ENCODE data around the gene ABHD17A. TPM values are rescaled to one million over a fixed set of nuclear protein-coding genes. Genes with fewer than 3 reads are reported as not detected.

The ABHD17A gene
- polyA plus RNA-seq, 1 of the 3 experiments (the other 2 are of a cell fraction): 61.1 TPM

- 100% methylated on average over 5 of the region's 16 CpGs for WGBS (ENCODE audit: low lambda C conversion rate)
- no peak for TF ChIP-seq GATA2 (CRISPR knock-in tag; IDR thresholded peaks at IDR 0.05)
- no peak for TF ChIP-seq MXI1 (IDR thresholded peaks at IDR 0.05; ENCODE audit: low read depth, low read length)
- TF ChIP-seq FOXM1 (IDR thresholded peaks at IDR 0.05; ENCODE audit: low read depth): no peak
- Histone ChIP-seq H3K4me2 (no peak overlapping the region), H2AFZ (ENCODE audit: low read depth) (no peak overlapping the region), H3K27me3 (ENCODE audit: insufficient read depth) (no peaks in the 10 kb centered on the region), H3F3A (replicated peaks; ENCODE audit: insufficient read depth) (peaks cover 15% of the 10 kb centered on the region), H3K9me2 (no peaks in the 10 kb centered on the region), H4K20me1 (ENCODE audit: insufficient read depth) (peaks cover 87% of the 10 kb centered on the region), H3K4me1 (ENCODE audit: control insufficient read depth in 1 of 2, insufficient read depth in 2 of 2, low read depth in 1 of 2, low read length in 1 of 2) (peaks cover 7 to 18% of the 10 kb centered on the region in 2 experiments; a peak in 1 of 4 replicates), H3K9ac (no peak overlapping the region), H3K4me3 (ENCODE audit: low read depth in 2 of 2, low read length in 1 of 2) (no peak overlapping the region), H3K27ac (ENCODE audit: low read depth in 2 of 2, low read length in 1 of 2) (no peak overlapping the region), H3K79me2 (ENCODE audit: insufficient read depth) (peaks cover 85% of the 10 kb centered on the region), H3K36me3 (replicated peaks in 1 of 2; ENCODE audit: control insufficient read depth in 1 of 2, insufficient read depth in 2 of 2, low read length in 1 of 2) (peaks cover 6 to 7% of the 10 kb centered on the region in 2 experiments), H3K9me3 (no peaks in the 10 kb centered on the region)
- POLR2A ChIA-PET: no interaction called here
- CTCF ChIA-PET: interaction anchor here (0.6 to 15.0 kb wide), 4 partner anchors 8 to 19 kb away, joined by 3 to 188 read pairs (median 22); no protein-coding TSS in a partner anchor
- no peak for DNase-seq
These were observed 40.2 kb downstream of the ABHD17A start for GRCh38 chr19:1845125-1845515.

- Histone ChIP-seq H3K4me1 (ENCODE audit: control insufficient read depth in 1 of 2, insufficient read depth in 2 of 2, low read depth in 1 of 2, low read length in 1 of 2) (peaks cover 7 to 18% of the 10 kb centered on the region in 2 experiments; a peak in 1 of 4 replicates), H3K9me3 (no peaks in the 10 kb centered on the region), H3K9me2 (no peaks in the 10 kb centered on the region), H3K36me3 (replicated peaks in 1 of 2; ENCODE audit: control insufficient read depth in 1 of 2, insufficient read depth in 2 of 2, low read length in 1 of 2) (peaks cover 5 to 7% of the 10 kb centered on the region in 2 experiments), H3K9ac (no peak overlapping the region), H3K27ac (ENCODE audit: low read depth in 2 of 2, low read length in 1 of 2) (no peak overlapping the region), H2AFZ (ENCODE audit: low read depth) (no peak overlapping the region), H3K79me2 (ENCODE audit: insufficient read depth) (peaks cover 90% of the 10 kb centered on the region), H3F3A (replicated peaks; ENCODE audit: insufficient read depth) (peaks cover 10% of the 10 kb centered on the region), H4K20me1 (ENCODE audit: insufficient read depth) (peaks cover 87% of the 10 kb centered on the region), H3K4me2 (no peak overlapping the region), H3K27me3 (ENCODE audit: insufficient read depth) (no peaks in the 10 kb centered on the region), H3K4me3 (ENCODE audit: low read depth in 2 of 2, low read length in 1 of 2) (no peak overlapping the region)
- ChIA-PET POLR2A (no interaction called here), CTCF (interaction anchor here (0.6 to 15.0 kb wide), 3 partner anchors 7 to 17 kb away, joined by 3 to 188 read pairs (median 42); no protein-coding TSS in a partner anchor)
- 95% methylated on average over 4 of the region's 19 CpGs for whole genome bisulfite sequencing (ENCODE audit: low lambda C conversion rate)
- TF ChIP-seq ELF1 (IDR thresholded peaks at IDR 0.05) (no peak), EZH2phosphoT487 (IDR thresholded peaks at IDR 0.05; ENCODE audit: borderline replicate concordance, low read depth) (no peak), SIN3A (IDR thresholded peaks at IDR 0.05; ENCODE audit: borderline replicate concordance, low read depth, low read length) (no peak), RXRA (IDR thresholded peaks at IDR 0.05; ENCODE audit: borderline replicate concordance, low read depth) (no peak), NRF1 (IDR thresholded peaks at IDR 0.05; ENCODE audit: low read depth, low read length) (no peak), JUND (IDR thresholded peaks at IDR 0.05) (no peak), USF2 (IDR thresholded peaks at IDR 0.05; ENCODE audit: borderline replicate concordance, low read depth, low read length) (no peak), RAD21 (IDR thresholded peaks at IDR 0.05; ENCODE audit: low read length) (no peak), FOXJ3 (CRISPR knock-in tag; IDR thresholded peaks at IDR 0.05) (no peak), SMC3 (IDR thresholded peaks at IDR 0.05; ENCODE audit: low read depth, low read length) (no peak), RCOR1 (IDR thresholded peaks at IDR 0.05; ENCODE audit: low read length) (no peak), USF1 (IDR thresholded peaks at IDR 0.05; ENCODE audit: borderline replicate concordance, low read depth) (no peak), CHD2 (IDR thresholded peaks at IDR 0.05; ENCODE audit: low read length, partially characterized antibody) (no peak)
- TF ChIP-seq, protein P1, sequence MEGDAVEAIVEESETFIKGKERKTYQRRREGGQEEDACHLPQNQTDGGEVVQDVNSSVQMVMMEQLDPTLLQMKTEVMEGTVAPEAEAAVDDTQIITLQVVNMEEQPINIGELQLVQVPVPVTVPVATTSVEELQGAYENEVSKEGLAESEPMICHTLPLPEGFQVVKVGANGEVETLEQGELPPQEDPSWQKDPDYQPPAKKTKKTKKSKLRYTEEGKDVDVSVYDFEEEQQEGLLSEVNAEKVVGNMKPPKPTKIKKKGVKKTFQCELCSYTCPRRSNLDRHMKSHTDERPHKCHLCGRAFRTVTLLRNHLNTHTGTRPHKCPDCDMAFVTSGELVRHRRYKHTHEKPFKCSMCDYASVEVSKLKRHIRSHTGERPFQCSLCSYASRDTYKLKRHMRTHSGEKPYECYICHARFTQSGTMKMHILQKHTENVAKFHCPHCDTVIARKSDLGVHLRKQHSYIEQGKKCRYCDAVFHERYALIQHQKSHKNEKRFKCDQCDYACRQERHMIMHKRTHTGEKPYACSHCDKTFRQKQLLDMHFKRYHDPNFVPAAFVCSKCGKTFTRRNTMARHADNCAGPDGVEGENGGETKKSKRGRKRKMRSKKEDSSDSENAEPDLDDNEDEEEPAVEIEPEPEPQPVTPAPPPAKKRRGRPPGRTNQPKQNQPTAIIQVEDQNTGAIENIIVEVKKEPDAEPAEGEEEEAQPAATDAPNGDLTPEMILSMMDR (IDR thresholded peaks at IDR 0.05): no peak
- TF ChIP-seq, protein P2, sequence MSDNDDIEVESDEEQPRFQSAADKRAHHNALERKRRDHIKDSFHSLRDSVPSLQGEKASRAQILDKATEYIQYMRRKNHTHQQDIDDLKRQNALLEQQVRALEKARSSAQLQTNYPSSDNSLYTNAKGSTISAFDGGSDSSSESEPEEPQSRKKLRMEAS (IDR thresholded peaks at IDR 0.05; ENCODE audit: low read depth): no peak
- no peak for DNase-seq
These were observed 40.7 kb downstream of the ABHD17A start for GRCh38 chr19:1844513-1845124.
